ENCODE data around the gene GSC2.

DNA sequence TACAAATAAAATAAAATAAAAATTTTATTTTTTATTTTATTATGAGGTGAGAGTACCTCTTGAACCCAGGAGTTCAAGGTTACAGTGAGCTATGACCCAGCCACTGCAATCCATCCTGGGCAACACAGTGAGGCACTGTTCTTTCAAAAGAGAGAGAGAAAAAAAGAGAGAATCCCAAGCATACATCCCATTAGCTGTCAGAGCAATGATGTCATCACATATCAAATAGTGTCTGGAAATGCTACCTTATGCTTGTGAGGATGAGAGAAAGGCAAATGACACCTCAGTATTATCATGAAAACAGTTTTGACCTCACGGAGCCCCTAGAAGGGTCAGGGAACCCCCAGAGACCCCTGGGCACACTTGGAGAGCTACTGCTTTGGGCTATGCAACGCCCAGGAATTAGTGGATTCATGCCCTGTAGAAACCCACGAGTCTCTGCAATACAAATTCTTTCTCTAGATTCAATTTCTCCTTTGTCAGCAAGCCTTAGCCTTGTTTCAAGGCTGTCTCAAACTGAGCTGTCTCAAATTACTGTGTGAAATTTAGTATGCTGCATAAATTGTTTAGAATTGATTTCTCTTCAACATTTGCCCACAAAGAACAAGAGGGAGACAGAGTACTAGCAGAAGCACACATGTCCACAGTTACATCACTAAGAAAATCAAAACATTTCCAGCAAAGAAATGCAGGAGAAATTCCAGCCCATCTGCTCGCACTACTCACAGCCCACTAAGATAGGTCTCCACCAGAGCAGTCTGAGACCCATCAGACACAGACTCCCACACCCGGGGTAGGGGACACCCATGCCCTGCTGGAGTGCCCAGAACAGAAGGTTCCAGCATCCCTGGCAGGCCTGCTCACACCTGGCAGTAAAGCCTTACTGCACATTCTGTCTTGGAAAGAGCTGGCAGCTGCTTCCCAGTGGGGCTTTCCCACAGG lies 45.9 kb downstream of the GSC2 start:
- TF ChIP-seq, protein P1, sequence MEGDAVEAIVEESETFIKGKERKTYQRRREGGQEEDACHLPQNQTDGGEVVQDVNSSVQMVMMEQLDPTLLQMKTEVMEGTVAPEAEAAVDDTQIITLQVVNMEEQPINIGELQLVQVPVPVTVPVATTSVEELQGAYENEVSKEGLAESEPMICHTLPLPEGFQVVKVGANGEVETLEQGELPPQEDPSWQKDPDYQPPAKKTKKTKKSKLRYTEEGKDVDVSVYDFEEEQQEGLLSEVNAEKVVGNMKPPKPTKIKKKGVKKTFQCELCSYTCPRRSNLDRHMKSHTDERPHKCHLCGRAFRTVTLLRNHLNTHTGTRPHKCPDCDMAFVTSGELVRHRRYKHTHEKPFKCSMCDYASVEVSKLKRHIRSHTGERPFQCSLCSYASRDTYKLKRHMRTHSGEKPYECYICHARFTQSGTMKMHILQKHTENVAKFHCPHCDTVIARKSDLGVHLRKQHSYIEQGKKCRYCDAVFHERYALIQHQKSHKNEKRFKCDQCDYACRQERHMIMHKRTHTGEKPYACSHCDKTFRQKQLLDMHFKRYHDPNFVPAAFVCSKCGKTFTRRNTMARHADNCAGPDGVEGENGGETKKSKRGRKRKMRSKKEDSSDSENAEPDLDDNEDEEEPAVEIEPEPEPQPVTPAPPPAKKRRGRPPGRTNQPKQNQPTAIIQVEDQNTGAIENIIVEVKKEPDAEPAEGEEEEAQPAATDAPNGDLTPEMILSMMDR (IDR thresholded peaks at IDR 0.05), result no peak
- TF ChIP-seq POLR2A (IDR thresholded peaks at IDR 0.05), result no peak

Measured in adrenal gland (tissue), 5 donors.